WERI-Rb-1 (cell line): ENCODE results near the gene SEPTIN1.

Experiments
- DNase-seq: peaks from one replicate; pipeline ENCODE4 v3.0.0-alpha.2; 2020
- H3K27ac ChIP-seq: fragments of 250-450 bp; sonication (Bioruptor Pico); 2 replicates; pipeline ENCODE4 v1.5.1; 2020; ENCODE audit warnings: mild to moderate bottlenecking, moderate library complexity
- H3K27me3 ChIP-seq: fragments of 250-450 bp; sonication (Bioruptor Pico); 2 replicates; pipeline ENCODE4 v1.5.1; 2021; ENCODE audit warnings: mild to moderate bottlenecking, low read depth, moderate library complexity; ENCODE audit not compliant: insufficient read depth, severe bottlenecking
- H3K36me3 ChIP-seq: fragments of 250-450 bp; sonication (Bioruptor Pico); 2 replicates; pipeline ENCODE4 v1.5.1; 2020; ENCODE audit warnings: mild to moderate bottlenecking, moderate library complexity
- H3K4me3 ChIP-seq: 2 replicates; pipeline ENCODE4 v1.5.1; 2011; ENCODE audit warnings: low read depth, mild to moderate bottlenecking, control low read depth, low read length
- H3K9me3 ChIP-seq: fragments of 250-450 bp; sonication (Bioruptor Pico); 2 replicates; pipeline ENCODE4 v1.5.1; 2021; ENCODE audit warnings: mild to moderate bottlenecking, moderate library complexity; ENCODE audit not compliant: severe bottlenecking
- CTCF ChIP-seq: IDR thresholded peaks from 2 replicates; pipeline ENCODE4 v1.5.1; 2011; ENCODE audit warnings: low read depth, mild to moderate bottlenecking, control low read depth, inconsistent platforms, low read length

The SEPTIN1 gene

GRCh38 chr16:30372725-30373124 is 9.6 kb downstream of the SEPTIN1 start:
- Histone ChIP-seq H3K4me3 (no peak overlapping the region), H3K36me3 (peaks cover 7% of the 10 kb centered on the region), H3K9me3 (no peaks in the 10 kb centered on the region), H3K27me3 (no peaks in the 10 kb centered on the region), H3K27ac (0 out of 2 replicates have a peak overlapping the region, but pooled peaks have one; percentile 90)
- DNase-seq, result no peak
- TF ChIP-seq CTCF, result no peak

- Histone ChIP-seq H3K27ac (peak overlapping the region; percentile 90), H3K27me3 (no peaks in the 10 kb centered on the region), H3K36me3 (peaks cover 12% of the 10 kb centered on the region), H3K9me3 (no peaks in the 10 kb centered on the region), H3K4me3 (no peak overlapping the region)
- no peak for DNase-seq
- no peak for TF ChIP-seq CTCF
Measured at GRCh38 chr16:30372038-30372712, 10.2 kb downstream of the SEPTIN1 start.

GRCh38 chr16:30371248-30371816 is 11.0 kb downstream of the SEPTIN1 start:
- Histone ChIP-seq H3K27ac (peak overlapping the region; percentile 90), H3K27me3 (no peaks in the 10 kb centered on the region), H3K9me3 (no peaks in the 10 kb centered on the region), H3K4me3 (peak overlapping the region; percentile 45), H3K36me3 (peaks cover 18% of the 10 kb centered on the region)
- no peak for TF ChIP-seq CTCF
- no peak for DNase-seq

- Histone ChIP-seq H3K4me3 (peak within 1 kb of the TSS; percentile 73), H3K27ac (peak within 1 kb of the TSS; percentile 90), H3K27me3 (no peaks in the 10 kb centered on the region), H3K36me3 (peaks cover 24% of the 10 kb centered on the region), H3K9me3 (no peaks in the 10 kb centered on the region)
- peak; percentile 100 for DNase-seq
- TF ChIP-seq CTCF, result peak; percentile 40
Measured at GRCh38 chr16:30370456-30371247, 11.7 kb downstream of the SEPTIN1 start, which contains the start of gene TBC1D10B. Gene TBC1D10B, minus strand, starts transcription at chr16:30370494. Its CDS starts 311 bp downstream, at chr16:30370183.

- Histone ChIP-seq H3K27me3 (no peaks in the 10 kb centered on the region), H3K9me3 (no peaks in the 10 kb centered on the region), H3K27ac (peak overlapping the region; percentile 64), H3K4me3 (peak overlapping the region; percentile 73), H3K36me3 (peaks cover 31% of the 10 kb centered on the region)
- DNase-seq, result no peak
- TF ChIP-seq CTCF, result no peak
Measured at GRCh38 chr16:30369938-30370455, 12.4 kb downstream of the SEPTIN1 start.
